ENCODE results near the gene MIA.

DNA sequence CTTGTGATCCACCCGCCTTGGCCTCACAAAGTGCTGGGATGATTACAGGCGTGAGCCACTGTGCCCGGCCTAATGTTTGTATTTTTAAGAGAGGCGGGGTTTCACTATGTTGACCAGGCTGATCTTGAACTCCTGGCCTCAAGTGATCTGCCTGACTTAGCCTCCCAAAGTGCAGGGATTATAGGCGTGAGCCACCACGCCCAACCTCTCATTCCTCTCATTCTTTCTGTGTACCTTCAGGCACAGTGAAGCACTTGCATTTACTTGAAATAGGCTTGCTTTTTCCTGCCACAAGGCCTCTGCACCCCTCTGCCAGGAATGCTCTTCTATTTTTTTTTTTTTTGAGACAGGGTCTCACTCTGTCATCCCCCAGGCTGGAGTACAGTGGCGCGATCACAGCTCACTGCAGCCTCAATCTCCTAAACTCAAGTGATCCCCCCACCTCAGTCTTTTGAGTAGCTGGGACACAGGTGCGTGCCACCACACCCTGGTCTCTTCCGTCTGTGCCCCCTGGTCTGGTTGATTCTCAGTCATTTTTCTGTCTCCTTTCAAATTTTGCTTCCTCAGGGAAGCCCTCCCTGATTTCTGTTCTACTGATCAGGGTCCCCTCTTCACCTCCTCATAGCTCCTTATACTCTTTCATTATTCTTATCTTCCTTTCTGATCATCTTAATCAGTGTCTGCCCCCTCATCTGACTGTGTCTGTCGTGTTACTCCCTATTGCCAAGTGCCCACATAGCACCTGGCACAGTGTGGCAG is 40.1 kb upstream of the MIA start:
- TF ChIP-seq, protein P1, sequence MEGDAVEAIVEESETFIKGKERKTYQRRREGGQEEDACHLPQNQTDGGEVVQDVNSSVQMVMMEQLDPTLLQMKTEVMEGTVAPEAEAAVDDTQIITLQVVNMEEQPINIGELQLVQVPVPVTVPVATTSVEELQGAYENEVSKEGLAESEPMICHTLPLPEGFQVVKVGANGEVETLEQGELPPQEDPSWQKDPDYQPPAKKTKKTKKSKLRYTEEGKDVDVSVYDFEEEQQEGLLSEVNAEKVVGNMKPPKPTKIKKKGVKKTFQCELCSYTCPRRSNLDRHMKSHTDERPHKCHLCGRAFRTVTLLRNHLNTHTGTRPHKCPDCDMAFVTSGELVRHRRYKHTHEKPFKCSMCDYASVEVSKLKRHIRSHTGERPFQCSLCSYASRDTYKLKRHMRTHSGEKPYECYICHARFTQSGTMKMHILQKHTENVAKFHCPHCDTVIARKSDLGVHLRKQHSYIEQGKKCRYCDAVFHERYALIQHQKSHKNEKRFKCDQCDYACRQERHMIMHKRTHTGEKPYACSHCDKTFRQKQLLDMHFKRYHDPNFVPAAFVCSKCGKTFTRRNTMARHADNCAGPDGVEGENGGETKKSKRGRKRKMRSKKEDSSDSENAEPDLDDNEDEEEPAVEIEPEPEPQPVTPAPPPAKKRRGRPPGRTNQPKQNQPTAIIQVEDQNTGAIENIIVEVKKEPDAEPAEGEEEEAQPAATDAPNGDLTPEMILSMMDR (IDR thresholded peaks at IDR 0.05 in 8 of 11, conservative IDR thresholded peaks at IDR 0.05 in 3 of 11) = no peak
- TF ChIP-seq POLR2A (IDR thresholded peaks at IDR 0.05) = no peak
- no peak for TF ChIP-seq POLR2AphosphoS5 (IDR thresholded peaks at IDR 0.05)
